Keratinocyte (primary cell): ENCODE results near the gene PAX8.

Source experiments
- CTCF ChIP-seq, 3 experiments: IDR thresholded peaks in 1 of 3; conservative IDR thresholded peaks in 1 of 3; optimal IDR thresholded peaks in 1 of 3; 2 replicates in 2 of 3; 3 replicates in 1 of 3; pipeline versions ENCODE3 to v1.5.1; 2011; ENCODE audit warnings: low read length in 3 of 3, mild to moderate bottlenecking in 3 of 3, moderate library complexity in 2 of 3, control low read depth in 1 of 3, inconsistent platforms in 1 of 3; ENCODE audit not compliant: insufficient read depth in 2 of 3; ENCODE audit errors: extremely low read depth in 1 of 3
- EZH2 ChIP-seq: IDR thresholded peaks from one replicate; pipeline ENCODE4 v1.6.1; 2012; ENCODE audit warnings: inconsistent platforms, mild to moderate bottlenecking, low read length, moderate library complexity

DNA sequence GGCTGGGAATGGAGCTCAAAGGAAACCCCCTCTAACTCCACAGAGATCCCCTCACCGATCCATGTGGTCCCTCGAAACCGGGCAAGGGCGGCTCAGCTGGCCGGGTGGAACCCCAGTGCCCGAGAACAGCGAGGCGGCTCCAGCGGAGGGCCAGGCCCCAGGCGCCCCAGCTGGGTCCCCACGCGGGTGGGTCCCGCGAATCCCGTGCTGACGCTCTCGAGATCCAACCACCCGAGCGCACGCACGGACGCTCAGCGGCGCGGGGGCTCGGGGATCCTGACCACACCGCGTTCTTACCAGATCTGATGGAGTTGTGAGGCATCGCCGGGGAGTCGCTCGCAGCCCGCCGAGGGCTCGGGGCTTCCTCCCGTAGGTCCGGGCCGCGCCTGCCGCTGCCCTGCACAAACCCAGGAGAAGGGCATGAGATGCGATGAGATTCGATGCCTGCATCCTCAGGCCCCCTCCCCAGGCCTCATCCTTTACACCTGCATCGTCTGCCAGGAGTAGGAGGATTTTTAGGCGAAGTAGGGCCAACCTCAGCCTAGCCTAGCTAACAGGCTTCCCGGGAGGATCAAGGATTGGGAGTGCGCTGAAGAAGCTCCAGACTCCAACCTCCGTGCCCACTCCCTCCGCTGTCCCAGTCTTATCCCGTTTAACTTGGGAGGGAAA, 514 bp downstream of the PAX8 start:
- TF ChIP-seq EZH2 (no peak), CTCF (optimal IDR thresholded peaks at IDR 0.05 in 1 of 3, IDR thresholded peaks at IDR 0.05 in 1 of 3, conservative IDR thresholded peaks at IDR 0.05 in 1 of 3; ENCODE audit: extremely low read depth in 1 of 3, insufficient read depth in 2 of 3, low read length in 3 of 3) (no peak)
